GM18909 (cell line): ENCODE data around the gene SAMD9L.
"Not testable (repeated sequence)": the region's sequence is repeated elsewhere in the genome, so short reads cannot be mapped to it uniquely, and the experiment has no call there.

Source experiments
- ATAC-seq: cut with Tn5 transposase; IDR thresholded peaks from one replicate; pipeline ENCODE4 v1.9.1; 2021; ENCODE audit warnings: mild to moderate bottlenecking; ENCODE audit not compliant: unreplicated experiment, poor library complexity

The SAMD9L gene

DNA sequence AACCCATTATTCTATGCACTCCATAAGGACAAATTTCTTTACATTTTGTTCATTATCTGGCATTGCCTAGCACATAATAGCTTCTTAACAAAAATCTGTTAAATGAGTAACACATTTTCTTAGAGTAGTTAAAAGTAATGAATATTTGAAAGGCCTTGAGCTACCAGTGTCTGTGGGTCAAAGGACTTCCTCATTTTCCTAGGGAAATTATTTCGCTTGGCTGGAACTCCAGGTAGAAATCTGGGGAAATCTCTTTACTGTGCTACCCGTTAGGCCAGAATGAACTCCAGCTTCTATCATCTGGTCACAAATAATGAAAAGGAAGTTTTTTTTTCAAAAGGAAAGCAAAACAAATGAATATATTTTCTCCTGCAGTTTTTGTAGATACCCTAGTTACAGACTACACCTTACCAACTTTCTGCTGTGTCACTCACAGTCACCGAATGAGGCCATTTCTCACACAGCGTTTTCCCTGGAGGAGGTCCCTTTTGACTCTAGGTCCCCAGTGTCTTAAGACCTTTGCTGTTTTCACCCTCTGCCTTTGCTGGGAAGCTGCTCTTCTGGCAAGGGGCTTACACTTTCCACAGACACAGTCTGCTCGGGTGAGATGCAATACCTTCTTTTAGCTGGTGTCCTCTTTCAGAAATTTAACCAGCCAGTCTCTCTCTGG is 1.6 kb downstream of the SAMD9L start:
- ATAC-seq, result peak; percentile 36

DNA sequence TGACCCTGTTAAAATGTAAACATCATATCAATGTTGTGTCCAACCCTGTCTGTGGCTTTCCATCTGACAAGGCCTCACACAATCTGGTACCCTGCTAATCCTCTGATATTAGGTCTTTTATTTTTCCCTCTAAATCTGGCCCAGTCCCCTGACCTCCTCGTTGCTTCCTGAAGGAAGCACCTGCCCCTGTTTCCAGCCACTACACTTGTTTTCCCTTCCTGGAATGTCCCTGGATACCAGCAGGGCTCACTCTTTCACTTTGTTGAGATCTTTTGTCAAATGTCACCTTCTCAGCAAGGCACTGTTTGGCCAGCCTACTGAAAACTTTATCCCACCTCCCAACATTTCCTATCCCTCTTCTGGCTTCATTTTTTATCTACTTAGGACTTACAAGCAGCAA is 2.1 kb downstream of the SAMD9L start:
- ATAC-seq, result no peak

GRCh38 chr7:93145354-93145753 is 2.8 kb downstream of the SAMD9L start:
- no peak for ATAC-seq

DNA sequence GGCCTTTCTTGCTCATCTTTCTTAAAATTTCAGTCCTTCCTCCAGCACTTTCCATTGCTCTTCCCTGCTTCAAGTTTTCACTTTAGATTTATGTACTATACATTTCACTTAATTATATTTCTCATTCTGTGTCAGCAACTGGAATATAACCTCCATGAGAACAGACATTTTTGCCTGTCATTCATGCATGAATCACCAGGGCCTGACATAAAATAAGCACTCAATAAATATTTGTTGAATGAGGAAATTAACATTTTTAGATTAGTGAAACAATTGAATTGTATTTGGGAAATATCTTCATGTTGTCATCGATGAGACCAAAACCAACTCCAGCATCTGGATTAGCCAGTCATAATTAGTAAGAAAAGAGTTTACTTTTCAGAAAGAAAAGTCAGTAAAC is 6.1 kb downstream of the SAMD9L start:
- ATAC-seq, result no peak

- no peak for ATAC-seq
These were observed 7.5 kb downstream of the SAMD9L start for GRCh38 chr7:93140582-93141191.

GRCh38 chr7:93138576-93138975 is 9.6 kb downstream of the SAMD9L start:
- no peak for ATAC-seq

GRCh38 chr7:93133005-93133404 is 15.2 kb downstream of the SAMD9L start:
- ATAC-seq, result no peak

DNA sequence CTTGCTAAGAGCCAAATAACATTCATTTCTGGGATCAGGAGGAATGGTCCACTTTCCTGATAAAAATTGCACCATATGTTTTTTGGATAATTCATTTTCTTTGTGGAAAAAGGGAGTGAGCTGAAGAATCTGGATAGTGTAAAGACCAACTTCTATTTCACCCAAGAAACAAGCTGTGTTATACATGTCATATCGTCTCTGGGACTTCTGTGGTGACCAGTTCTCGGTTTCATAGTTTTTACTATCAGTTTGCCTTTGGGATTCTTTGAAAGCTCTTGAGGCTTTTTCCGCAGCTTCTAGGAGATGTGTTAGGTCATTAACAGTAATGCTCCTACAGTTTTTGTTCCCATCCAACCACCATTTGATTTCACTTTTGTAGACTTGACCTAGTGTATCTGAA is 16.0 kb downstream of the SAMD9L start:
- no peak for ATAC-seq

GRCh38 chr7:93126954-93127353 is 21.2 kb downstream of the SAMD9L start:
- ATAC-seq, result not testable (repeated sequence)

- ATAC-seq, result not testable (repeated sequence)
These were observed 24.7 kb downstream of the SAMD9L start for GRCh38 chr7:93123532-93123931.

GRCh38 chr7:93120592-93121549 is 27.3 kb downstream of the SAMD9L start:
- ATAC-seq, result no peak

GRCh38 chr7:93119191-93119905 is 28.8 kb downstream of the SAMD9L start:
- no peak for ATAC-seq

DNA sequence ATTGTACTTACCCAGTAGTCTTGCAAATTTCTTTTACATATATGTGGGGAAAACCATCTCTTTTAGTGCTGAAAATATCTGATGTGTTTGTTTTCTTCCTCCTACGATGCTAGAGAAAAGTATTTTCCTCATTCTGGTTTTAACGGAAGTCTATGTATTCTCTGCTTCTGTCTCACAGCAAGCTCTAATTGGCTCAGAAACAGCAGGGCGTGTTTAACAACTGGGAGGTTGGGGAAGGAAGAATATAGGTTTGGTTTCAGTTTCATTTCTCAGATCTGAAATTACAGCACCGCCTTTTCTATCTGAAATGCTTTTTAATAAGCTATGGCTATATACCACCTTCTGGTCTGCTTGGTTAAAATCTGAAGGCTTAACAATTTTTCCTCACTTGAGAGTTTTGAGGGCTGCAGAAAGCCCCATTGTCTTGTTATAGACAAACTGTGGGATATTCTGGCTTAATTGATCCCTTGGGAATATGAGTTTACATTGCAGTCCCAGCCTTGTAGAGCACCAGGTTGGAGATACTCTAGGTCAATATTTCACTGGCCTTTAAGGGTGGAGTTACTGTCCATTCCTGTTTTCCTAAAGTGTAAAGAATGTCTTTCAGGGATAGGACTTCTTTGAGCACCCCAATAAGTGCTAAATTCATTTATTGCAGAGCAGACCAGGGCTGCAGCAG is 30.2 kb downstream of the SAMD9L start, which contains the start of gene SAMD9:
Gene SAMD9, minus strand, starts transcription at position 128 of the 679 bp plus-strand sequence. CDS start 11,882 bp downstream, outside the sequence.
- ATAC-seq, result peak; percentile 99

GRCh38 chr7:93117327-93117726 is 30.9 kb downstream of the SAMD9L start:
- no peak for ATAC-seq

DNA sequence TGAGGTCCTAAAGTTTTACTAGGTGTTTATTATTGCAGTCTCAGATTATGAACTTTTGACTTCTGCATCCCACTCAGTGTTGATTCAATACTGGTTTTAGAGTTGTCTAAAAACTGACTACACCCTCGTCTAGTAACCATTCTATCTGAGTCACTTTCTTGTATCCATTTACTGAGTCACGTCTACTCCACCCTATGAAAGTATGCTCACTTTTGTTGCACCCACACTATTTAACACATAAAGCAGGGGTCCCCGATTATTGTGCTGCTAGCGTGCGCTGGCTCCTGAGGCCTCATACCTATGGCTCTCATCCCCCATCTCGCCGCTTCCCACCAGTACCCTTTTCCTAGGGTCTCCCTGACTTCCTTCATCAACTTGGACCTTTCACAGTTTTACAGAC is 32.4 kb downstream of the SAMD9L start:
- ATAC-seq, result no peak

GRCh38 chr7:93108003-93108402 is 40.2 kb downstream of the SAMD9L start:
- ATAC-seq, result no peak

DNA sequence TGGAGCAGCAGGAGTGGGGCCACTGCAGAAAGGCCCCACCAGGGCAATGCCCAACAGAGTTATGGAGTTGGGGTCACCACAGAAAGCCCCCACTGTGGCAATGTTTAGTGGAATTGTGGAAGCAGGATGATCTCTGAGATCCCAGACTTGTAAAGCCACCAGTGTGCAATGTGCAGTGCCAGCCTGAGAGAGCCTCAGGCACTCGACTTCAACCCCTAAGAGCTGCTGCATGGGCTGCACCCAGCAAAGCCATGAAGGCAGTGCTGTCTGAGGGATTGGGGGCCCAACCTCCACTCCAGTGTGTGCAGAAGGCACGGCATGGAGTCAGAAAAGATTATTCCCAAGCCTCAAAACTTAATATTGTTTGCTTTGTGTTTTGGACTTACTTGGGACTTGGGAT is 50.8 kb downstream of the SAMD9L start:
- ATAC-seq, result no peak

GRCh38 chr7:93092757-93093370 is 55.3 kb downstream of the SAMD9L start:
- peak; percentile 65 for ATAC-seq
